ENCODE measurements around the gene RPS21. TPM values are rescaled to one million over a fixed set of nuclear protein-coding genes. Genes with fewer than 3 reads are reported as not detected.

Gene RPS21
- total and polyA plus RNA-seq, 9 of the 15 experiments (the other 6 are each of a cell fraction or from before 2014, with no cell fraction given) = 1,380 to 5,647 (median 3,091) TPM

- TF ChIP-seq CREB5 (CRISPR knock-in tag; IDR thresholded peaks at IDR 0.05) (no peak), ZBTB7A (IDR thresholded peaks at IDR 0.05; ENCODE audit: borderline replicate concordance, control insufficient read depth, low read depth, low read length) (peak; percentile 92), EP400 (IDR thresholded peaks at IDR 0.05) (0 out of 2 replicates have a peak, but pooled peaks have one; percentile 4), SIN3A (IDR thresholded peaks at IDR 0.05; ENCODE audit: borderline replicate concordance in 2 of 2, control insufficient read depth in 1 of 2, low read depth in 2 of 2, low read length in 2 of 2) (no peak), HNRNPH1 (optimal IDR thresholded peaks at IDR 0.05; ENCODE audit: low read depth, low read length) (no peak), GATAD2B (IDR thresholded peaks at IDR 0.05; ENCODE audit: borderline replicate concordance) (0 out of 2 replicates have a peak, but pooled peaks have one; percentile 13), ETV1 (tag; conservative IDR thresholded peaks at IDR 0.05; ENCODE audit: low read depth) (no peak), POLR2G (IDR thresholded peaks at IDR 0.05; ENCODE audit: low read depth, low read length) (no peak), RFX7 (CRISPR knock-in tag; IDR thresholded peaks at IDR 0.05) (no peak), KLF13 (tag; IDR thresholded peaks at IDR 0.05; ENCODE audit: borderline replicate concordance, low read depth) (no peak), KLF16 (IDR thresholded peaks at IDR 0.05) (no peak)
- TF ChIP-seq, protein P1, sequence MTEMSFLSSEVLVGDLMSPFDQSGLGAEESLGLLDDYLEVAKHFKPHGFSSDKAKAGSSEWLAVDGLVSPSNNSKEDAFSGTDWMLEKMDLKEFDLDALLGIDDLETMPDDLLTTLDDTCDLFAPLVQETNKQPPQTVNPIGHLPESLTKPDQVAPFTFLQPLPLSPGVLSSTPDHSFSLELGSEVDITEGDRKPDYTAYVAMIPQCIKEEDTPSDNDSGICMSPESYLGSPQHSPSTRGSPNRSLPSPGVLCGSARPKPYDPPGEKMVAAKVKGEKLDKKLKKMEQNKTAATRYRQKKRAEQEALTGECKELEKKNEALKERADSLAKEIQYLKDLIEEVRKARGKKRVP (CRISPR knock-in tag; IDR thresholded peaks at IDR 0.05) = no peak
- TF ChIP-seq, protein P2, sequence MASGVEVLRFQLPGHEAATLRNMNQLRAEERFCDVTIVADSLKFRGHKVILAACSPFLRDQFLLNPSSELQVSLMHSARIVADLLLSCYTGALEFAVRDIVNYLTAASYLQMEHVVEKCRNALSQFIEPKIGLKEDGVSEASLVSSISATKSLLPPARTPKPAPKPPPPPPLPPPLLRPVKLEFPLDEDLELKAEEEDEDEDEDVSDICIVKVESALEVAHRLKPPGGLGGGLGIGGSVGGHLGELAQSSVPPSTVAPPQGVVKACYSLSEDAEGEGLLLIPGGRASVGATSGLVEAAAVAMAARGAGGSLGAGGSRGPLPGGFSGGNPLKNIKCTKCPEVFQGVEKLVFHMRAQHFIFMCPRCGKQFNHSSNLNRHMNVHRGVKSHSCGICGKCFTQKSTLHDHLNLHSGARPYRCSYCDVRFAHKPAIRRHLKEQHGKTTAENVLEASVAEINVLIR (CRISPR knock-in tag; IDR thresholded peaks at IDR 0.05) = no peak
- TF ChIP-seq, protein P3, sequence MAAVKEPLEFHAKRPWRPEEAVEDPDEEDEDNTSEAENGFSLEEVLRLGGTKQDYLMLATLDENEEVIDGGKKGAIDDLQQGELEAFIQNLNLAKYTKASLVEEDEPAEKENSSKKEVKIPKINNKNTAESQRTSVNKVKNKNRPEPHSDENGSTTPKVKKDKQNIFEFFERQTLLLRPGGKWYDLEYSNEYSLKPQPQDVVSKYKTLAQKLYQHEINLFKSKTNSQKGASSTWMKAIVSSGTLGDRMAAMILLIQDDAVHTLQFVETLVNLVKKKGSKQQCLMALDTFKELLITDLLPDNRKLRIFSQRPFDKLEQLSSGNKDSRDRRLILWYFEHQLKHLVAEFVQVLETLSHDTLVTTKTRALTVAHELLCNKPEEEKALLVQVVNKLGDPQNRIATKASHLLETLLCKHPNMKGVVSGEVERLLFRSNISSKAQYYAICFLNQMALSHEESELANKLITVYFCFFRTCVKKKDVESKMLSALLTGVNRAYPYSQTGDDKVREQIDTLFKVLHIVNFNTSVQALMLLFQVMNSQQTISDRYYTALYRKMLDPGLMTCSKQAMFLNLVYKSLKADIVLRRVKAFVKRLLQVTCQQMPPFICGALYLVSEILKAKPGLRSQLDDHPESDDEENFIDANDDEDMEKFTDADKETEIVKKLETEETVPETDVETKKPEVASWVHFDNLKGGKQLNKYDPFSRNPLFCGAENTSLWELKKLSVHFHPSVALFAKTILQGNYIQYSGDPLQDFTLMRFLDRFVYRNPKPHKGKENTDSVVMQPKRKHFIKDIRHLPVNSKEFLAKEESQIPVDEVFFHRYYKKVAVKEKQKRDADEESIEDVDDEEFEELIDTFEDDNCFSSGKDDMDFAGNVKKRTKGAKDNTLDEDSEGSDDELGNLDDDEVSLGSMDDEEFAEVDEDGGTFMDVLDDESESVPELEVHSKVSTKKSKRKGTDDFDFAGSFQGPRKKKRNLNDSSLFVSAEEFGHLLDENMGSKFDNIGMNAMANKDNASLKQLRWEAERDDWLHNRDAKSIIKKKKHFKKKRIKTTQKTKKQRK (IDR thresholded peaks at IDR 0.05; ENCODE audit: borderline replicate concordance, low read depth, low read length) = no peak
- TF ChIP-seq, protein P4, sequence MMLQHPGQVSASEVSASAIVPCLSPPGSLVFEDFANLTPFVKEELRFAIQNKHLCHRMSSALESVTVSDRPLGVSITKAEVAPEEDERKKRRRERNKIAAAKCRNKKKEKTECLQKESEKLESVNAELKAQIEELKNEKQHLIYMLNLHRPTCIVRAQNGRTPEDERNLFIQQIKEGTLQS (IDR thresholded peaks at IDR 0.05) = peak; percentile 20; the same call in 1 of the 2 replicates
- TF ChIP-seq, protein P4 (CRISPR knock-in tag; conservative IDR thresholded peaks at IDR 0.05) = no peak
These were observed 27.3 kb upstream of the RPS21 start (continued) for GRCh38 chr20:62359491-62360121.
